NCI-H345 treated with DMSO at 0.1 percent for 48 hours (cell line): Measurements from ENCODE around the gene STK39.
A peak's percentile ranks its signal among the peaks of the same experiment; 100 is the strongest.
"Not testable (repeated sequence)": the region's sequence is repeated elsewhere in the genome, so short reads cannot be mapped to it uniquely, and the experiment has no call there.

Experiments used
- DNase-seq: peaks from one replicate; lab custom pipeline; 2025; ENCODE audit not compliant: unreplicated experiment; lab: John Stamatoyannopoulos, UW

The STK39 gene

GRCh38 chr2:168140892-168141291 is 106.5 kb downstream of the STK39 start:
- no peak for DNase-seq

GRCh38 chr2:168139852-168140251 is 107.5 kb downstream of the STK39 start:
- DNase-seq: no peak

- DNase-seq: no peak
Measured at GRCh38 chr2:168138901-168139300, 108.5 kb downstream of the STK39 start.

- no peak for DNase-seq
Measured at GRCh38 chr2:168138374-168138773, 109.0 kb downstream of the STK39 start.

GRCh38 chr2:168137510-168138180 is 109.8 kb downstream of the STK39 start:
- DNase-seq: no peak

- DNase-seq: peak; percentile 11
Measured at GRCh38 chr2:168136392-168136977, 110.9 kb downstream of the STK39 start.

- no peak for DNase-seq
Measured at GRCh38 chr2:168135630-168136029, 111.8 kb downstream of the STK39 start.

- DNase-seq: no peak
Measured at GRCh38 chr2:168135121-168135520, 112.3 kb downstream of the STK39 start.

GRCh38 chr2:168134485-168134884 is 112.9 kb downstream of the STK39 start:
- no peak for DNase-seq

- no peak for DNase-seq
Measured at GRCh38 chr2:168132389-168132788, 115.0 kb downstream of the STK39 start.

GRCh38 chr2:168130346-168130745 is 117.0 kb downstream of the STK39 start:
- no peak for DNase-seq

GRCh38 chr2:168127371-168127770 is 120.0 kb downstream of the STK39 start:
- DNase-seq: no peak

- DNase-seq: not testable (repeated sequence)
Measured at GRCh38 chr2:168122210-168122609, 125.2 kb downstream of the STK39 start.

GRCh38 chr2:168120730-168121129 is 126.7 kb downstream of the STK39 start:
- DNase-seq: peak; percentile 65

GRCh38 chr2:168120310-168120709 is 127.1 kb downstream of the STK39 start:
- DNase-seq: no peak

GRCh38 chr2:168119515-168120141 is 127.8 kb downstream of the STK39 start:
- peak; percentile 48 for DNase-seq

GRCh38 chr2:168118733-168119514 is 128.5 kb downstream of the STK39 start:
- DNase-seq: peak; percentile 35

GRCh38 chr2:168116448-168116847 is 130.9 kb downstream of the STK39 start:
- DNase-seq: no peak

- DNase-seq: no peak
Measured at GRCh38 chr2:168114619-168115018, 132.8 kb downstream of the STK39 start.

- DNase-seq: no peak
Measured at GRCh38 chr2:168114040-168114439, 133.4 kb downstream of the STK39 start.

GRCh38 chr2:168107322-168107721 is 140.1 kb downstream of the STK39 start:
- no peak for DNase-seq
